SJSA1 (cell line): ENCODE measurements around the gene SPINDOC. TPM values are rescaled to one million over a fixed set of nuclear protein-coding genes. Genes with fewer than 3 reads are reported as not detected.

Experiments used
- DNase-seq, 2 experiments: peaks; one replicate each; pipeline ENCODE4 v3.0.0-alpha.2; 2015 to 2020; ENCODE audit warnings: low spot score in 2 of 2, low read depth in 1 of 2
- H3K27ac ChIP-seq: fragments of 250-450 bp; sonication (Bioruptor Pico); 2 replicates; pipeline ENCODE4 v1.5.1; 2020; ENCODE audit warnings: mild to moderate bottlenecking, moderate library complexity
- H3K27me3 ChIP-seq: fragments of 250-450 bp; sonication (Bioruptor Pico); replicated peaks from 2 replicates; pipeline ENCODE4 v1.5.1; 2020; ENCODE audit warnings: mild to moderate bottlenecking, moderate library complexity
- H3K36me3 ChIP-seq: fragments of 250-450 bp; sonication (Bioruptor Pico); 2 replicates; pipeline ENCODE4 v1.5.1; 2020; ENCODE audit warnings: mild to moderate bottlenecking
- H3K4me1 ChIP-seq: fragments of 250-450 bp; sonication (Bioruptor Pico); replicated peaks from 2 replicates; pipeline ENCODE4 v1.6.1; 2021; ENCODE audit warnings: mild to moderate bottlenecking
- H3K4me3 ChIP-seq: fragments of 250-450 bp; sonication (Bioruptor Pico); 2 replicates; pipeline ENCODE4 v1.5.1; 2020; ENCODE audit warnings: mild to moderate bottlenecking
- H3K9me3 ChIP-seq: fragments of 250-450 bp; sonication (Bioruptor Pico); replicated peaks from 2 replicates; pipeline ENCODE4 v1.5.1; 2020; ENCODE audit warnings: mild to moderate bottlenecking
- total RNA-seq: library from RNA; depleted of rRNA; stranded (reverse); fragments of >200 nt; shearing (Covaris generic); gene quantifications from 2 replicates; pipeline ENCODE4 v1.2.3, GENCODE V29; 2014

The SPINDOC gene
- total RNA-seq, 1 experiment from 2014 or later, result 89.3 TPM

DNA sequence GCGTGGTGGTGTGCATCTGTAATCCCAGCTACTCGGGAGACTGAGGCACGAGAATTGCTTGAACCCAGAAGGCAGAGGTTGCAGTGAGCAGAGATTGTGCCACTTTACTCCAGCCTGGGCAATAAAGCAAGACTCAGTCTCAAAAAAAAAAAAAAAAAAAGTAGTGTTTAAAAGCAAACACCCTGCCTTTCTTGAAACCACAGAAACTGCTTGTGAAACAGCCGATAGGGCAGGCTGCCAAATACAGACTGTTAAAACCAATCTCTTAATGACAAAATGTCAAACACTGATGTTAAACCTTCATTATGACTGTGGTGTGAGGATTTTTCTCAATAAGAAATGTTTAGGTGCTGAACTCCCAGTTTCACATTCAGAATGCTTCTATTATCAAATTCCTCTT is 53.0 kb downstream of the SPINDOC start:
- H3K9me3 ChIP-seq, result no peaks in the 10 kb centered on the region
- H3K4me1 ChIP-seq, result no peaks in the 10 kb centered on the region
- DNase-seq, result no peak
- H3K27me3 ChIP-seq, result no peaks in the 10 kb centered on the region
- H3K4me3 ChIP-seq, result no peak overlapping the region
- H3K27ac ChIP-seq, result no peak overlapping the region
- peaks cover 70% of the 10 kb centered on the region for H3K36me3 ChIP-seq

DNA sequence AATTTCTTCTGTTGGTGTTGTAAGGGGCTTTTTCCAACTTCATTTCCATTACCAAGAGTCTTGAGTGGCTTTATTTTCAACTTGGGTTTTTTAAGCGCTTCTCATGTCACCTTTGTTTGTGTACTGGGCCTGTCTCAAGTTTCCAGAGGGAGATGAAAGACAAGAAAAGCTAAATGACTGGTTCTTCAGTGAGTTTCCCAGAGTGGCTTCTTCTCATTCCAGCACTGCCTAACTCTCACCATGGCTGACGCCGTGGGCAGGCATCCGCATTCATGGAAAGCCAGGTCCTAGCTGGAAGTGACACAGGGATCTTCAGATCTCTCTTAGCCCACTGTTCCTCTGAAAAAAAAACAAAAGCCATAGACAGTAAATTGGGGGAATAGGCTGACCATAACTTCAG is 54.3 kb downstream of the SPINDOC start:
- H3K27me3 ChIP-seq, result no peaks in the 10 kb centered on the region
- H3K27ac ChIP-seq, result no peak overlapping the region
- no peak overlapping the region for H3K4me3 ChIP-seq

DNA sequence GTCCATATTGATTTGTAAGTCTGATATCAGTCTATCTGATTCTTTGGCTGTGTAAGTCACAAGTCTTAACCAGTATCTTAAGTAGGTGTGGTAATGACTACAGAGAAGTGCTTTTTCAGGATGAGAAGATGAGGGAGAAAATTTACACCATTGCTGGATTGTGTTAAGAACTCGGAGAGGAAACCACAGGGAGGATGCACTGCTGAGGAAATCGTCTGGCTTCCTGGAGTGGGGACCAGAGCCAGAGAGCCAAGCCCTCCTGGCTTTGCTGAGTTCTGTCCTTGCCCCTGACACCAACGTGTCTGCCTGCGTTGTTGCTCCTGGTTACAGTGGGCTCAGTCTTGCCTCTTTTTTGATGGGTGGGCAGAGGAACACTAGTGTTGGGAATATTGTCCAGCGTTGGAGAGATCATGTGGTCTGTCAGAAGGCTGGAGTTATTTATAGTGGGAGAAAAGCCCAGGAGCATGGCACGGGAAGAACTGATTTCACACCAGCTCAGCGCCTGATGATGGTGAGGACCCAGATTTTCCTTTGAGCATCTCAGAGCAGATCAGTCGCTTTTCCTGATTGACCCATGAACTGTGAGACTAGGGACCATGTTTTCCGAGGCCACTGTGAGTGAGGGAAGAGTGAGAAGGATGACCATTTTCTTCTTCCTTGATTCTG is 55.3 kb downstream of the SPINDOC start:
- Histone ChIP-seq H3K4me3 (no peak overlapping the region), H3K4me1 (peaks cover 5% of the 10 kb centered on the region), H3K36me3 (peaks cover 56% of the 10 kb centered on the region), H3K27ac (no peak overlapping the region), H3K27me3 (no peaks in the 10 kb centered on the region), H3K9me3 (no peaks in the 10 kb centered on the region)
- no peak for DNase-seq

More for the DNA sequence above, 54.3 kb downstream of the SPINDOC start:
- no peak for DNase-seq
- Histone ChIP-seq H3K4me1 (peaks cover 5% of the 10 kb centered on the region), H3K9me3 (no peaks in the 10 kb centered on the region), H3K36me3 (peaks cover 63% of the 10 kb centered on the region)

DNA sequence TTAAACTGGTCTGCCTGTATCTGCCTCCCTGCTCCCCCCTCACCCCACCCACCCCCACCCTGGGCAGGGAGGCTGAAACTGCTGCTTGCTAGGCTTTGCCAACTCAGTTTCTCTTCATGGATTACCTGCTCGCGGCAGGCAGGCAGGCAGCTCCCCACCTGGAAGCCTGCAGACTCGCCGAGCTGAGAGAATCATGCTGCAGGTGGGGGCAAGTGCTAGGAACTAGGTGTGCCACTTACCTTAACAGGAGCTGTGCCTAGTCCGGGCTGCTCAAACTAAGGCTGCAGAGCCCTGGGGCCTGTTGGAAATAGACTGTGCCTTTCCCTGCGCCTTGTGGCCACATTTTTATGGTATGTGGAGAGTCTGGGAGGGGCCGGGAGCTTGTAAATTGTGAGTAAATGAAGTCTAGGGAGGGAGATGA is 55.9 kb downstream of the SPINDOC start:
- H3K4me1 ChIP-seq, result peaks cover 5% of the 10 kb centered on the region
- no peaks in the 10 kb centered on the region for H3K9me3 ChIP-seq
- H3K4me3 ChIP-seq, result no peak overlapping the region
- H3K27ac ChIP-seq, result no peak overlapping the region
- peaks cover 52% of the 10 kb centered on the region for H3K36me3 ChIP-seq
- H3K27me3 ChIP-seq, result no peaks in the 10 kb centered on the region
- DNase-seq, result no peak

DNA sequence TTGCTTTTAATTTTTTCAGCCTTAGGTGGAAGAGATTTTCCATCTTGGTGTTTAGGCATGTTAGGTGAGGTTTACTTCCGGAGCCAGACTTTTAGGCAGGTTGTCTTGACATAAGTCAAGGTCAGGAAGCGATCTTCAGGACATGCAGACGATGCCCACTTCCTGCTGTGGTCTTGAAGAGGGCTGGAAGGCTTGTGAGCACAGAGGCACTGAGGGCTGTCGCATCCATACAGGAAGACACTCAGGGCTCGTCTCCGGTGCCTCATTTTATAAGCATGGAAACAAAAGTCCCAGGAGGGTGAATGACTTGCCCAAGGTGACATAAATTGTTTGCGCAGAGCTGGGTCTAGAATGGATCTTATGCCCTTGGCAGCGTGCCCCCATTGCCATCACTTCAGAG is 56.4 kb downstream of the SPINDOC start:
- peaks cover 47% of the 10 kb centered on the region for H3K36me3 ChIP-seq

DNA sequence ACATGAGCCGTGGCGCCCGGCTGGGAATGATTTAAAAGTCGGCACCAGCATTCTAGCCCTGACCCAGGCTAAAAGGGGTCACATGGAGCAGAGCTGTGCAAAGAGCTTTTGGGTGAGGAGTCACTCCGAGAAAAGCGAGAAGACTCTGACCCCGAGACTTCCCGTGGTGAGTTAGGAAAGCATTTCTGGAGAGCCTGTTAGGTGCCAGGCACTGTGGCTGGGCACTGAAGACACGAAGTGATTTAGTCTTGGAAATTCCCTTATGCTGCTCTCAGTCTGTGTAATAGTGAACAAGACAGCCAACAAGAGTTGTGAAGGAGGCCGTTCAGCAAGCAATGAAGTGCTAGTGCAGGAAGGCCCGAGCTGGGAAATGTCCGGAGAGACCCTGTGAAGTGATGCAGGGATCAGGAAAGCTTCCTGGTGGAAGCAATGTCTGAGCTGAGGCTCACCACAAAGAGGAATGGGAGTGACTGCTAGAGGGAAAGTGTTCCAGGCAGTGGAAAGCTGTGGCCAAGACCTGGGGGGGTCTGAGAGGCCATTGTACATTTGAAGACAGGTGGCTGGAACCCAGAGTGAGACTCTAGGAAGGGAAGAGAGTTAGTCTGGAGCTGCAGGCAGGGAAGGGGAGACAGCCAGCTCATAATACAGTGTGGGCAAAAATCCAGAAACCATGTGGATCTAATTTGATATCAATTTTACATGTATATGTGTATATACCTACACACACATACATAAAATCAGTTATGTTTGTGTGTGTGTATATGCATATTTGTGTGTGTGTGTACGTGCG is 57.3 kb downstream of the SPINDOC start:
- peaks cover 5% of the 10 kb centered on the region for H3K4me1 ChIP-seq
- no peak overlapping the region for H3K4me3 ChIP-seq
- H3K9me3 ChIP-seq, result no peaks in the 10 kb centered on the region
- peaks cover 42% of the 10 kb centered on the region for H3K36me3 ChIP-seq
- H3K27ac ChIP-seq, result no peak overlapping the region
- no peak for DNase-seq
- H3K27me3 ChIP-seq, result no peaks in the 10 kb centered on the region

More for the DNA sequence above, 56.4 kb downstream of the SPINDOC start:
- no peaks in the 10 kb centered on the region for H3K9me3 ChIP-seq
- DNase-seq, result no peak
- H3K27ac ChIP-seq, result no peak overlapping the region
- H3K4me1 ChIP-seq, result peaks cover 5% of the 10 kb centered on the region
- no peak overlapping the region for H3K4me3 ChIP-seq
- H3K27me3 ChIP-seq, result no peaks in the 10 kb centered on the region

DNA sequence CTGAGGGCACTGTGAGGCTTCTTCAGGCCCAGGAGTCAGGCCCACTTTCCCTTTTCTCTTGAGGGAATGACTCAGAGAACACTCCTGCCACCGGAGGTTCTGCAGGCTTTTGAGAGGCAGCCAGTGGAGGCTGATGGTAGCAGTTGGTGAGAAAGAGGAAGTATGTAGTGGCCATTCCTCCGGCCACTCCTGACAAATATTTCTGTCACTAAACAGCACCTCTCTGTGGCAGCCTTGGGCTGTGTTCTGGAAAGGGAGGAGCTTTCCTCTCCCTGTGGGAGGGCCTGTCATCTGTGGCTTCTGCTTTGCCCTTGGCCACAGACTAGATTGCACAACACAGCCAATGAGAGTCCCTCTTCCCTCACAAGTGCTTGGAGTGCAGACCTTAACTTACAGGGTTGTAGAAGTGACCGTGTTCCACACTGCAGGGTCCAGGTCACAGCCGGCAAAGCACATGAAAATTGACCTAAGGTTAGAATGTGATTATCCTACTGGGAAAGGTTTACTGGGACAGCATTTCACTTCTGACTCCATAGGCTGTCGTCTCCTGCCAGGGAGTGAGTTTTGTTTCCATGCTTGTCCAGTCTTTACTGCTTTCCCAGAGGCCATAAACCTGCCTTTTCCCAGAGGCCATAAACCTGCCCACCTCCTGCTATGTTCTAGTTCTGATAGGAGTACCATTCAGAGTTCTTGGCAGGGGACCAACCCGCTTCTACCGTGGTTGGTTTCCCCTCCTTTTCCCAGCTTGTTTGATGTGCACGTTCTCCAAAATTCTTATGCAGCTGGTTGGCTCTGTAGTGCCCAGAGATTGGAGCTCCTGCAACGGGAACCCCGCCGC is 58.9 kb downstream of the SPINDOC start:
- peak; percentile 94 to 95 for DNase-seq
- Histone ChIP-seq H3K36me3 (peaks cover 34% of the 10 kb centered on the region), H3K4me3 (no peak overlapping the region), H3K27me3 (no peaks in the 10 kb centered on the region), H3K27ac (no peak overlapping the region), H3K4me1 (peaks cover 5% of the 10 kb centered on the region), H3K9me3 (no peaks in the 10 kb centered on the region)

DNA sequence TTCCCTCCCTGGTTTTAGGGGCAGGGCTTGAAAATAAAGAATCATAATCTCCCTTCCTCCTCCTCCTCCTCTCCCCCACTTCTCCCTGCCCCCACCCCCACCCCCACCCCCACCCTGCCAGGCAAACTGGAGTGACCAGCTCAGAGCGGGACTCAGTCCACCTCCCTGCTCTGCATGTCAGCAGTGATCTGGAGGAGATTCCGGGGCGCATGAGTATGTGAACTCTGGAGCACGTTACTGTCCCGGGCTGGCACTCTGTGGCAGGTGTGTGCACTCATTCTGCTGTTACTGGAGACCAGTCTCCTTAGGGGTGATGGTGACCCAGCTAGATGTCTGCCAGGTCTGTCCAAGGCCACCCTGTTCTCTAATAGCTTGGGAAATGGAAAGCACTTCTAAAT is 59.5 kb downstream of the SPINDOC start:
- peaks cover 5% of the 10 kb centered on the region for H3K4me1 ChIP-seq
- H3K27me3 ChIP-seq, result no peaks in the 10 kb centered on the region
- DNase-seq, result no peak

DNA sequence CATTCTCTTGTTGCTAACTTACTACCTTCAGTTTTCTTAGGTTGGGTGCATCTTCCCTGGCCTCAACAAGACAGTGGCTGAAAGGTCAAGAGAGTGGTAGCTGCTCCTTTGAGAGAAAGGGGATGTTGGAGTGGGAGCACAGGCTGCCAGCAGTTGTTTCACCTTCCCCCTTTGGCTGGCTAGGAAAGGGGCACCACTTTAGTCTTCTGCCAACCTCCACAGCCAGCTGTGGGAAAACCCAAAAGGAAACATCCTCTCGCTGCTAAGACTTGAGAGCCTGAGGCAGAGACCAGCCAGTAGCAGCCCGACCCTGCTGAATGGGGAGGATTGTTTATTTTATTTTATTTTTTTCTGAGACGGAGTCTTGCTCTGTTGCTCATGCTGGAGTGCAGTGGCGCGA is 60.1 kb downstream of the SPINDOC start:
- no peak overlapping the region for H3K27ac ChIP-seq
- no peaks in the 10 kb centered on the region for H3K27me3 ChIP-seq
- no peak overlapping the region for H3K4me3 ChIP-seq
- no peak for DNase-seq
- H3K4me1 ChIP-seq, result peaks cover 5% of the 10 kb centered on the region
- no peaks in the 10 kb centered on the region for H3K9me3 ChIP-seq
- H3K36me3 ChIP-seq, result peaks cover 29% of the 10 kb centered on the region

More for the DNA sequence above, 59.5 kb downstream of the SPINDOC start:
- H3K36me3 ChIP-seq, result peaks cover 31% of the 10 kb centered on the region
- H3K9me3 ChIP-seq, result no peaks in the 10 kb centered on the region
- no peak overlapping the region for H3K27ac ChIP-seq
- no peak overlapping the region for H3K4me3 ChIP-seq

DNA sequence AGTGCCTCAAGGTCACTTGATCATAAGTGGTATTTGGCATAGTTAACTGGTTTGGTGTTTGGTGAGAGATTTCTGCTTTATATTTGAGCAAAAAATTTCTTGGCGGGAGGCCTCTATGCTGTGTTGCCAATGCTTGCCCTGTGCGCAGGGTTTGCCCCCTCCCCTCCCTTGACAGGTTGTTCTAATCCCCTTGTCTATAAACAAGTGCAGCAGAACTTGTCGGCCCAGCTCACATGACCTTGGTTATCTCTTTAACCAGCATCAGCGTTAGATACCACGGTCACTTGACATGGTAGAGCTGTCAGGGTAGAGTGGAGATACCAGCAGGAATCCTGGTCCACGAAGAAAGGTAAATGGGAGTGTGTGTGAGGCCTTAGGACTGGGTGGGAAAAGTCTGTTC is 61.3 kb downstream of the SPINDOC start:
- no peak overlapping the region for H3K27ac ChIP-seq
- no peak for DNase-seq
- H3K27me3 ChIP-seq, result no peaks in the 10 kb centered on the region
- H3K4me3 ChIP-seq, result no peak overlapping the region
- H3K36me3 ChIP-seq, result peaks cover 30% of the 10 kb centered on the region
- H3K9me3 ChIP-seq, result no peaks in the 10 kb centered on the region
- peaks cover 7% of the 10 kb centered on the region for H3K4me1 ChIP-seq

DNA sequence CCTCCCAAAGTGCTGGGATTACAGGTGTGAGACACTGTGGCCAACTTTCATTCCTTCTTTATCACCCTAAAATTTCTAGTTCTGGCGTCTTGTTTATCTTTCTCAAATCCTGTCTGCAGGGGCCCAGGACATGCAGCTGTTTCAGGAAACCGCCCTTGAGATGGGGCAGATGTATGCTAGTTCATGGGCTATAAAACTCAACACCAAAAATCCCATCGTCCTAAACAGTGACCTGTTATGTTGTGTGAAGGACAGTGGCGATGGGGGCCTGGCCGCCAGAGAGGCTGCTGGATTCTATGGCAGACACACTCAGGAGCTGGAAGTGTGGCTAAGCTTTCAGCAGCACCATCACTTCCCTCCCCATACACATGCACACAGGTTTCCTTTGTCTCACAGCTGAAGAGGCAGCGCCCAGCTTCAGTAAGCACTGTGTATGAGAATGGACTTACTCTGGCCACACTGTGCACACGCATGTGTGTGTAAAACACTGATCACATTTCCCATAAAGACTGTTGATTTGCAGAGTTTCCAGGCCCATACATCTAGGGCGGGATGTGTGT is 62.3 kb downstream of the SPINDOC start:
- no peak for DNase-seq
- no peaks in the 10 kb centered on the region for H3K9me3 ChIP-seq

DNA sequence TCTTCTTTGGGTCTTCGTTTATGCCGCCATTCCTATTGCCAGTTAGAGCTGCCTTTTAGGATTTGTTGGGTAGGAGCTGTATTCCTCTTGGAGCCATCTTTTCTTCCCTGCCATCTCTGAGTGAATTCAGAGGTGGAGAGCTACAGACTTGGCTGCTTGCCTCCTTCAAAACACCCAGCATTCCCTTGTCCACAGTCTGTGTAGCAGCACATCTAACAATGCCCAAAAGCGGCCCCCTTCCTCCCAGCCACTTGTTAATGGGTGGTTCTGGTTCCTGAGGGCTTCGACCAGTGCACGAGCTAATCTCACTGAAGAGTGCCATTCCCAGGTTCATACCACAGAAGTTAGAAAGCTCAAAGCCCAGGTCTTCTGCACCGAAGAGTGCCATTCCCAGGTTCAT is 63.4 kb downstream of the SPINDOC start:
- Histone ChIP-seq H3K27ac (no peak overlapping the region), H3K9me3 (no peaks in the 10 kb centered on the region), H3K27me3 (no peaks in the 10 kb centered on the region), H3K4me3 (no peak overlapping the region), H3K36me3 (peaks cover 24% of the 10 kb centered on the region), H3K4me1 (peaks cover 10% of the 10 kb centered on the region)
- no peak for DNase-seq

More for the DNA sequence above, 62.3 kb downstream of the SPINDOC start:
- Histone ChIP-seq H3K36me3 (peaks cover 26% of the 10 kb centered on the region), H3K4me1 (peaks cover 10% of the 10 kb centered on the region), H3K27ac (no peak overlapping the region), H3K27me3 (no peaks in the 10 kb centered on the region), H3K4me3 (no peak overlapping the region)
